Measurements from ENCODE around the gene ADAM33.

DNA sequence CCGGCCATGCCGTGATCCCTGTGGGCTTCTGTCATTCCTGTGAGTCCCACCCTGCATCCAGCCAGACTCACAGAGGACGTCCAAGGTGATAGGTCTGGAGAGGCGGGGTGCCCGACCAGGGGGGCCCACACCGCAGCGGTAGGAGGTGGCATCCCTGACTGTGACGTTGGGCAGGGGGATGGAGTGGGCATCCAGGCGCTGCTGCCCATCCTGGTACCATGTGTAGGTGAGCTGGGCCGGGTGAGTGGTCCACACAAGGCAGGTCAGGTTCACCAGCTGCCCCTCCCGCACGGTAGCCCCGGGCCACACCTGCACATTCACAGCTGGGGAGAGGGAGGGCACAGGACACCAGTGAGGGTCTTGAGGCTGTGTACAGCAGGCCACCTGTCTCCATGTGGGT is 11.6 kb upstream of the ADAM33 start:
- TF ChIP-seq, protein P1, sequence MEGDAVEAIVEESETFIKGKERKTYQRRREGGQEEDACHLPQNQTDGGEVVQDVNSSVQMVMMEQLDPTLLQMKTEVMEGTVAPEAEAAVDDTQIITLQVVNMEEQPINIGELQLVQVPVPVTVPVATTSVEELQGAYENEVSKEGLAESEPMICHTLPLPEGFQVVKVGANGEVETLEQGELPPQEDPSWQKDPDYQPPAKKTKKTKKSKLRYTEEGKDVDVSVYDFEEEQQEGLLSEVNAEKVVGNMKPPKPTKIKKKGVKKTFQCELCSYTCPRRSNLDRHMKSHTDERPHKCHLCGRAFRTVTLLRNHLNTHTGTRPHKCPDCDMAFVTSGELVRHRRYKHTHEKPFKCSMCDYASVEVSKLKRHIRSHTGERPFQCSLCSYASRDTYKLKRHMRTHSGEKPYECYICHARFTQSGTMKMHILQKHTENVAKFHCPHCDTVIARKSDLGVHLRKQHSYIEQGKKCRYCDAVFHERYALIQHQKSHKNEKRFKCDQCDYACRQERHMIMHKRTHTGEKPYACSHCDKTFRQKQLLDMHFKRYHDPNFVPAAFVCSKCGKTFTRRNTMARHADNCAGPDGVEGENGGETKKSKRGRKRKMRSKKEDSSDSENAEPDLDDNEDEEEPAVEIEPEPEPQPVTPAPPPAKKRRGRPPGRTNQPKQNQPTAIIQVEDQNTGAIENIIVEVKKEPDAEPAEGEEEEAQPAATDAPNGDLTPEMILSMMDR (IDR thresholded peaks at IDR 0.05) = no peak
- TF ChIP-seq EZH2 (IDR thresholded peaks at IDR 0.05) (no peak), EZH2phosphoT487 (IDR thresholded peaks at IDR 0.05) (no peak)
